Bone marrow (tissue), 2 donors: ENCODE data around the gene GLRA3.
"Not testable (repeated sequence)": the region's sequence is repeated elsewhere in the genome, so short reads cannot be mapped to it uniquely, and the experiment has no call there.

ENCODE experiments used
- DNase-seq, 2 donors: peaks; one replicate each; lab custom pipeline; 2025; lab: John Stamatoyannopoulos, UW

The GLRA3 gene

GRCh38 chr4:174828845-174829701, at the start of gene GLRA3:
TSS of gene GLRA3 (minus strand) at chr4:174829247. CDS start at chr4:174828811, 436 bp downstream.
- no peak for DNase-seq

DNA sequence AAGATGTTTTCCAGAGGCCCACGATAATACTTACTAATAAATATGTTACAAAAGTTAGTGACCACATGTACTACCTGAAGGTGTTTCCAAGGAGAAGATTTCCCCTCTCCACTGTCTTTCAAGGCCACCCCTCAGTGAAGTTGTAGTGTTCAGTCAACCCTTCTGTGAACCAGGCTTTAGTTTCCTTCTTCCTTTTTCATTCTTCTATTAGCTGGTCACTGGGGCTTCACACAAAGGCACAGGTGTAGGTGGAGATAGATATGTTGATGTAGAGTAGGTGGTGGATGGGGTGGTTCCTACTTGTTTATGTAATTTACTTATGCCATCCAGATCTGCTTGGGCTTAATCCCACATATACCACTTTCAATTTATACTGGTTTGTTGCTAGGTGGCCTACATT, 45.9 kb upstream of the GLRA3 start:
- no peak for DNase-seq

- no peak for DNase-seq
These were observed 44.9 kb upstream of the GLRA3 start for GRCh38 chr4:174873931-174874330.

- not testable (repeated sequence) for DNase-seq
These were observed 44.1 kb upstream of the GLRA3 start for GRCh38 chr4:174873146-174873545.

GRCh38 chr4:174871407-174871806, 42.4 kb upstream of the GLRA3 start:
- DNase-seq, result no peak

DNA sequence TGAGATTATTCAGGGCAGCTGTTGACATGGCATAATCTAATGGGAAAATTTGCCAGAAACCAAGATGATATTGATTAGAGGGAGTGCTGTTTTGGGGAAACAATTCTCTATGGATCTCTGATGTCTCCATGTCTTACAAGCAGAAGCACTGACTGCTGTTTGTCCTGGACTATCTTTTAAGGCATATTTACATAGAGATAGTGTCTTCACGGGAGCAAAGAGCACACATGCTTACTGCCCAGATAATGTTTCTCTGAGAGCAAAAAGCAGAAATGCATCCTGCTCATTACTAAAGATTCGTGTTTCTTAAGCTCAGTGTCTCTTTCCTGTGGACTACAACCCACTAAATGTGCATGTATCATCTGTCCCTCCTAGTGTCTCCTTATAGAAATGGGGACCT, 41.3 kb upstream of the GLRA3 start:
- no peak for DNase-seq

DNA sequence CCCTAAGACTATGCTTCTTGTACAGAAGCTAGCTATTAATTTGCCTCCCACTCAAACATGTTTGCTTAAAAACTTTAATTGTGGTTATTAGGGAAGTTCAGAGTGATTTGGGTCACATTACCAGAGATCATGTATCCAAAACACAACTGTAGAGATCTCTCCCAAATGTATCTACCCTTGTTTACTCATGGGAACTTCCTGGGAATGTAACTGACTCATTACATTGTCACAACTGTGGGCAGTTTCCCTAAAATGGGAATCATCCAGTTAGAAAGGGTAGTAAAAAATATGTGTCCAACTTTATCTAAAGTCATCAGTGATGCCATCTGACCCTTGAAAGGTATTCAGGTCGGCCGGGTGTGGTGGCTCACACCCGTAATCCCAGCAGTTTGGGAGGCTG, 40.3 kb upstream of the GLRA3 start:
- DNase-seq, result no peak

DNA sequence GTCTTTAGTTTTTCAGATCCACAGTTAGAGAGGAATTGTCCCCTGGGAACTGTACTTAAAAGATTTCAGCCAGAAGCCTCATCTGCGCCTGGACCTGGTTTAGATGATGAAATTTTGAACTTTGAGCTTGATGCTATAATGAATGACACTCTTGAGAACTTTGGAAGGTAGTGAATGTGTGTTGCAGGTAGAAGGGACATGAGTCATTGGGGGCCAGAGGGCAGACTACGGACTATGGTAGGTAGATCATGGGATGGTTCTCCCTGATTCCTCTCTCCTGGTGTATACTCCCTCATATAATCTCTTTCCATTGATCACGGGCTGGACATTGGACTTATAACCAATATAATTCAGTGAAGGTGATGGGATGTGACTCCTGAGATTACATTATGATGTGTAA, 38.9 kb upstream of the GLRA3 start:
- DNase-seq, result no peak

DNA sequence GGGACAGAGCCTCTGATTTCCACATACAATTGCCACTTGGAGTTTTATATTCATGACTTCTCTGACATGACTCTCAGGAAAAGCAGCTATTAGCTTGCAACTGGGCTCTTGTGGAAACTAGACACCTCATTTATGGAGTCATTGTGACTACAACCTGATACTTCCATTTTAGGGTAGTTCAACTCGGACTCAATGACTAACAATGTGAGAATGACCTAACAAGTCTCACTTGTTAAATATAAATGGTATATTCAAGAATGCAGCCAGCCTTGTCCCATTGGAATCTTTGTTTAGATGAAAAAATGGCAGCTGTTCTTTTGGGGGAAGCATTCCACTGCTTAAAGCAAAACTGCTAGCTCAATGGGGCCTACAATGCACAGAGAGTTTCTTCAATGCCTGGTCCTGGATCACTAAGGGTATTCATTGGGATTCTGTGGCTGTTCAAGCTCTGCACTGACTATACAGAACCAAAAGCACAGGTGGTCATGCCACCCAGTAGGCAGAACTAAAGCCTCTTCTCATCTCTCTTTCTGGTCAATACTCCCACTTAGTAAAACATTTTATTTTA, 36.5 kb upstream of the GLRA3 start:
- no peak for DNase-seq

- no peak for DNase-seq
These were observed 35.0 kb upstream of the GLRA3 start for GRCh38 chr4:174864031-174864430.

DNA sequence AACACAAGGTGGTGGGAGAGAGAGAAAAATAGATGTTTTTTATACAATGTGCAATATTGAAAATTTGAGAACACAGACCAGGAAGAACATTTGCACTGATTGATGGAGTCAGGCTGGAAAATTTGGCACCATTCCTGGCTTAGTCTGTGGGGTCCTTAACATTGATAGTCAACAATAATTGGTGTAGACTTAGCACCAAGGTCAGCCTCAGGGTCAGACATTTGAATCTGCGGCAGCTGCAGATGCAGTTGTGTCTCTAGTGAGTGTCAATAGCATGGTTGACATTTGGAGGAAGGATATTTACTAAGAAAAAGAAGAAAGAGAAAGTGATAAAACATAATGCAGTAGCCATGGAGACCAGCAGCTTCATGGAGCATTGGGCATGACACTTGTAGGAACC, 31.5 kb upstream of the GLRA3 start:
- no peak for DNase-seq

- no peak for DNase-seq
These were observed 30.9 kb upstream of the GLRA3 start for GRCh38 chr4:174859904-174860303.

DNA sequence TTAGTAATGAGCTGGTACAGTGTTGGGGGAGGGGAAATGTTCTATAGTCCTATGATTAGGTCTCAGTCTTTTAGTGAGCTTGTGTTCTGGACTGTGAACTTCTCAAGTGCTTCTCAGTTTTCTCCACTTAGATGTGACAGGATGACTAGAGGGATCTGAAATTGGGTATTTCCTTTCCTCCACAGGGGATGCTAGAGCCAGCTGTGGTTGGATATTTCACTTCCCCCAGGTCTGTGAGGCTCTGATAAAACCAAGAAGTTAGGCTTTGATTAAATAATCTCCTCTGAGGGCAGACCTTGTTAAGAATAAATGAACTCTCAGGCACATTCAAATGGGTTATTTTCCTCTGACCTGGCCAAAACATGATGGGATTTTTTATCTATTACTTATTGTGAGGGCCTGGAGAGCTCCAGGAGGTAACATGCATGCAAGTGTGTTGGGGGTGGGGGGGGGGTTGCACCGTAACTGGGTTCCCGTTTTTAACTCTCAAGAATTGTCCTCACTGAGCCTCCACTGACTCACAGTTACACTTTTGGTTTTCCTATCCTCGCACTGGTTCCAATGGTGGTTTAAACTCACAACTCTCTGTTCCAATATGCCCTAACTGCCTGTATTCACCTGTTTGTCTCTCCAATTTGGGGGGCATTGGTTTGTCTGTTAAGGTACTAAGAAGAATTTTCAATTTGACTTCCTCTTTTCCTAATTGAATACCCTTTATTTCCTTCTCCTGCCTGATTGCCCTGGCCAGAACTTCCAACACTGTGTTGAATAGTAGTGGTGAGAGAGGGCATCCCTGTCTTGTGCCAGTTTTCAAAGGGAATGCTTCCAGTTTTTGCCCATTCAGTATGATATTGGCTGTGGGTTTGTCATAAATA, 28.1 kb upstream of the GLRA3 start:
- no peak for DNase-seq

DNA sequence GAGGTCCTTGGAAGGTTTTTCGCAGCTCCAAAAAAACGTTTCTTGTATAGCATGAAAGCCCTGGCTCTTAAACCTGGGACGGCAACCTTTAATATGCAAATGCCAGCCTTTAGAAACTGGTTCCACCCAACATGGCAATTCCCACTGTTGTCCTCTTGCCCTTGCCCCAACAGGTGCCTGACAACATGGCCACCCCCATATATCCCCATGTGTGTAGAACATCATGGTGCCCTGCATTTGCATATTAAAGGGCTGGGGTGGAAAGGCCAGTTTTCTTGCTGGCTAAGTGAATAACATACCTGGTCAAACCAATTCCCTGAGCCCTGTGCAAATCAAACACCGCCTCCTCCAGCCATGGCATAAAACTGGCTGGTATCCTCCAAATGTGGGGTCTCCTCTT, 26.0 kb upstream of the GLRA3 start:
- no peak for DNase-seq

DNA sequence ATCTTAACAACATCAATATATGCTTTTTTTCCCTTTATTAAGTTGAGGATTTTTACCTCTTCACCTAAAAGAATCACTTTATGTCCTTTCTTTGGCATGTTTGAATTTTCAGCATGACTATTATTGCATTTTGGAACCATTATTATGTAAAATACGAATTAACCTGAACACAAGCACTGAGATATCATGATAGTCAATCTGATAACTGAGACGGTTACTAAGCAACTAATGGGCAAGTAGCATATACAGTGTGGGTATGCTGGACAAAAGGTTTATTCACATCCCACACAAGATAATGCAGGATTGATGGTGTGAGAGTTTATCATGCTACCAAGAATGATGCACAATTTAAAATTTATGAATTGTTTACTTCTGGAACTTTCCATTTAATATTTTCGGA, 24.6 kb upstream of the GLRA3 start:
- DNase-seq, result no peak

DNA sequence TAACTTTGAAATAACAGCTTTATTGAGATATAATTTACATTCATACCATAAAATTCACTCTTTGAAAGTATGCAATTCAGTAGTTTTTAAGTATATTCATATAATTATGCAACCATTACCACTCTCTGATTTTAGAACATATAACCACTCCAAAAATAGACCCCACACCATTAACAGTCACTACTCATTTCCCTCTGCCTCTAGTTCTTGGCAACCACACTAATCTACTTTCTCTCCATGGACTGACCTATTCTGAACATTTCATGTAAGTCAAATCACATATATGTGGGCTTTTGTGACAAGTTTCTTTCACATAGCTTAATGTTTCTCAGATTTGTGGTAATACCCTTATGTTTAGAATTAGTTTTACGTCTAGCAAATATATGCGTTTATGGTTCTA, 19.5 kb upstream of the GLRA3 start:
- DNase-seq, result no peak

DNA sequence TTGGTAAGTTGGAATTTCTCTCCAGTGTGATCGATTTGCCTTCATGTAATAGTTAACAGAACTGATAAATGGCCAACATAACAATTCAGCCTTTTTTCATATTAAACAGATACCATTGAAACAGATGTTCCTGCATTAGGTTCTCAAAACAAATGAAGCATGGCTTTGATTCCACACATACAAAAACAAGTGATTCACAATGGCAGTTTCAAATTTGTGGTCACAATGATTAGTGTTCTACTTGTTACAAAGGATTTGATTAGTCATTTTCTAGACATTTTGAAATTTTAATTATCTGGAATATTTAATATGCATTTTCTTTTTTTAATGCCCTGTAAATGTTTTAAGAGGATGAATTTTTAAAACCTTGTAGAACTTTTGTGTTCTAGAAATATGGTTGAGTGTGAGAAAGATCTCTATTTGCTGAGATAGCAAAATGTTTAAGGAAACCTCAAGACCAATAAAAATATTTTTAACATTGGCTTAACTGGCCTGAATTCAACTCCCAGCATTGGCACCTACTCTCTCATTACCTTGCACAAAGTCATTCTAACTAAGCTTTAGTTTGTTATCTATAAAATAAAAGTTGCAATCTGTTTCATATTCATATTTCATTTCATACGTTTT, 18.9 kb upstream of the GLRA3 start:
- no peak for DNase-seq

DNA sequence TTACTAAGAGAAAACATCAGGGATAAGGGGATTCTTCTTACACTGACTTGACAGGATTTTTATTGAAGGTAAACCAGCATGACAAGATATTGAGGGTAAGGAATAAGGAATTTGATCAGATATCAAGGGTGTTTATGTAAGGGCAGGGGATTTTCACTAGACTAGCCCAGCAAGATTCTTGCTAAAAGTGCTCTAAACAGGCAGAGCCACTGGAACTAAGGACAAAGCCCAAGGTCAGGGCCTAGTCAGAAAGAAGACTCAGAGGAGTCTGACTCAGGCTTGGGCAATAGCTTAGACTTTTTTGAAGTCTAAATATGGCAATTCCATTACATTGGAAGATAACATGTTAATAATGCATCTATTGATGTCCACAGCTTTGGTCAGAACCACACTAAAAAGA, 6.5 kb upstream of the GLRA3 start:
- DNase-seq, result no peak

DNA sequence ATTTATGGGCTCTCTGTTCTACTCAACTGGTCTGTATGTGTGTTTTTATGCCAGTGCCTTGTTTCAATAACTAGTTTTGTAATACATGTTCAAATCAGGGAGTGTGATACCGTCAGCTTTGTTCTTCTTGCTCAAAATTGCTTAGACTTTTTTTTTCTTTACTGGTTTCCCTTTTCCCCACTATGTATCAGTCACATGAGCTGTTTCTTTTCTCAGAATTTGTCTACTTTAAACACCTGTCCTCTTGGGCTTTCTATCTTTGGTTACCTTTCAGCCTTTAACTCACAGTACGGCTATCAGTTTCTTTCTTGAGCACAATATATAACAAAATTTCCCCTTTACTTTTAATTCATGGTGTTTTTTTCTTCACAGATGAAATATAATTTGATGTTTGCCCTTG, 5.4 kb upstream of the GLRA3 start:
- no peak for DNase-seq

DNA sequence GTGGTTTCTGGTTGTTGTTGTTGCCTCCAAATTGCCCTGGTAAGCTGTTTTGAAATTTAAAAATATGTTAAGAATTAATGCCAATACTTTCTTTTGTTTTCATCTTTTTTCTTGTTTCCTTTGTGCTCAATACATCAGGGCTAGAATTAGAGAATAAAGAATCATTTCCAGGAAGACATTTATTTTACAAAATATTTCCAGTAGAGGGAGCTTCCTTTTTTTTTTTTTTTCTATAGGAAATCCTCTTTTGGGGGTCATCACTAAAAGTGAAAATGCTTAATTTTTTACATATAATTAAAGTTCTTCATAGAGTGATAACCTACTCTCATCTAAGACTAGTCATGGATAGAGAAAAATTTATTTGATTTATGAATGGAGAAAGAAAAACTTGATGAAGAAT, 2.4 kb downstream of the GLRA3 start:
- no peak for DNase-seq

GRCh38 chr4:174815282-174815681, 13.8 kb downstream of the GLRA3 start:
- DNase-seq, result no peak

GRCh38 chr4:174813292-174813691, 15.8 kb downstream of the GLRA3 start:
- DNase-seq, result no peak
